ENCODE results near the gene COA5.

DNA sequence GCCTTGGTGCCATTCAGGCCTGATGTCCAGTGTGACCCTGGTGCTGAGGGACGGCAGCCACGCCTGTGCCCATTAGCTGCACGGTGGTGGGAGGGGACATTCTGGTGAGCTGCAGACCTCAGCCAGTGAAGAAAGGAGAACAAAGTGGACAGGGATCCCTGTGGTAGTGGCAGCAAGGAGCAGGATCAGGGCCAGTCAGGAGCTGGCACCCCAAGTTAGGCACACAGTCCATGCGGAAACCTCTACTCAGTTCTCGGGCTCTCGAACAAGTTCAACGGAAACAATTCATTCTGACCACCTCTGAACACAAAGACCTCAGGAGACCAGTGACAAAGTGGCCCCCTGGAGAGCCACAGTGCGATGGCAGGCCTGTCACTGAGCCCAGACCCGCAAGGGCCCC is 30.1 kb downstream of the COA5 start:
- TF ChIP-seq EZH2 (IDR thresholded peaks at IDR 0.05) (no peak), POLR2AphosphoS5 (IDR thresholded peaks at IDR 0.05; ENCODE audit: borderline replicate concordance, low read depth, low read length) (no peak)
